ENCODE results near the gene RIOK3.

RIOK3 gene

GRCh38 chr18:23448291-23448690 lies 4.8 kb upstream of the RIOK3 start:
- ATAC-seq = no peak

GRCh38 chr18:23450022-23450421 lies 3.1 kb upstream of the RIOK3 start:
- TF ChIP-seq ZFP30 (CRISPR knock-in tag; IDR thresholded peaks at IDR 0.05) (no peak), PPARA (CRISPR knock-in tag; IDR thresholded peaks at IDR 0.05; ENCODE audit: borderline replicate concordance) (no peak), ZC3H10 (CRISPR knock-in tag; IDR thresholded peaks at IDR 0.05) (no peak), ESRRG (CRISPR knock-in tag; IDR thresholded peaks at IDR 0.05) (no peak)

More at GRCh38 chr18:23448291-23448690, 4.8 kb upstream of the RIOK3 start:
- TF ChIP-seq ZNF70 (CRISPR knock-in tag; IDR thresholded peaks at IDR 0.05) (no peak), ARNTL (CRISPR knock-in tag; IDR thresholded peaks at IDR 0.05; ENCODE audit: borderline replicate concordance, low read depth) (no peak)

DNA sequence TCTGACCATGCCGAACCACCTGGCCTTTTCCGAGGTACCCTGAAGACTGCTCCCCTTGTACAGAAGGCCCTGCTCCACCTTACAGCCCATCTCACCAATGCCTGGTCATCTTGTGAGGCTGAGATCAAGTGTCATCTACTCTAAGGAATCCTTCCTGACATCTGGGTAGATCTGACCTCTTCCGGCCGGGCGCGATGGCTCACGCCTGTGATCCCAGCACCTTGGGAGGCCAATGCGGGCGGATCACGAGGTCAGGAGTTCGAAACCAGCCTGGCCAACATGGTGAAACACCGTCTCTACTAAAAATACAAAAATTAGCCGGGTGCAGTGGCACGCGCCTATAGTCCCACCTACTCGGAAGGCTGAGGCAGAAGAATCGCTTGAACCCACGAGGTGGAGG lies 2.1 kb upstream of the RIOK3 start:
- ATAC-seq = no peak
- TF ChIP-seq ZNF70 (CRISPR knock-in tag; IDR thresholded peaks at IDR 0.05) (no peak), SNAI2 (CRISPR knock-in tag; IDR thresholded peaks at IDR 0.05) (no peak), TCF4 (CRISPR knock-in tag; IDR thresholded peaks at IDR 0.05; ENCODE audit: borderline replicate concordance) (no peak), CSRNP3 (CRISPR knock-in tag; IDR thresholded peaks at IDR 0.05) (no peak), ZFP30 (CRISPR knock-in tag; IDR thresholded peaks at IDR 0.05) (no peak), TSHZ2 (CRISPR knock-in tag; IDR thresholded peaks at IDR 0.05) (no peak), CREB5 (CRISPR knock-in tag; IDR thresholded peaks at IDR 0.05; ENCODE audit: low read depth) (no peak), ZNF8 (CRISPR knock-in tag; IDR thresholded peaks at IDR 0.05) (no peak), ZFP3 (CRISPR knock-in tag; IDR thresholded peaks at IDR 0.05) (no peak), ARNTL (CRISPR knock-in tag; IDR thresholded peaks at IDR 0.05; ENCODE audit: borderline replicate concordance, low read depth) (no peak), ISL1 (CRISPR knock-in tag; IDR thresholded peaks at IDR 0.05) (no peak), ZC3H10 (CRISPR knock-in tag; IDR thresholded peaks at IDR 0.05) (no peak), PPARA (CRISPR knock-in tag; IDR thresholded peaks at IDR 0.05; ENCODE audit: borderline replicate concordance) (no peak), GLIS3 (CRISPR knock-in tag; IDR thresholded peaks at IDR 0.05) (no peak), ESRRG (CRISPR knock-in tag; IDR thresholded peaks at IDR 0.05) (no peak), ZNF565 (CRISPR knock-in tag; conservative IDR thresholded peaks at IDR 0.05; ENCODE audit: low read depth) (no peak), TOX (CRISPR knock-in tag; IDR thresholded peaks at IDR 0.05; ENCODE audit: borderline replicate concordance) (no peak)
- TF ChIP-seq, protein P1, sequence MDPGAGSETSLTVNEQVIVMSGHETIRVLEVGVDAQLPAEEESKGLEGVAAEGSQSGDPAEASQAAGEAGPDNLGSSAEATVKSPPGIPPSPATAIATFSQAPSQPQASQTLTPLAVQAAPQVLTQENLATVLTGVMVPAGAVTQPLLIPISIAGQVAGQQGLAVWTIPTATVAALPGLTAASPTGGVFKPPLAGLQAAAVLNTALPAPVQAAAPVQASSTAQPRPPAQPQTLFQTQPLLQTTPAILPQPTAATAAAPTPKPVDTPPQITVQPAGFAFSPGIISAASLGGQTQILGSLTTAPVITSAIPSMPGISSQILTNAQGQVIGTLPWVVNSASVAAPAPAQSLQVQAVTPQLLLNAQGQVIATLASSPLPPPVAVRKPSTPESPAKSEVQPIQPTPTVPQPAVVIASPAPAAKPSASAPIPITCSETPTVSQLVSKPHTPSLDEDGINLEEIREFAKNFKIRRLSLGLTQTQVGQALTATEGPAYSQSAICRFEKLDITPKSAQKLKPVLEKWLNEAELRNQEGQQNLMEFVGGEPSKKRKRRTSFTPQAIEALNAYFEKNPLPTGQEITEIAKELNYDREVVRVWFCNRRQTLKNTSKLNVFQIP (CRISPR knock-in tag; IDR thresholded peaks at IDR 0.05; ENCODE audit: borderline replicate concordance, low read depth) = no peak
- TF ChIP-seq, protein P2, sequence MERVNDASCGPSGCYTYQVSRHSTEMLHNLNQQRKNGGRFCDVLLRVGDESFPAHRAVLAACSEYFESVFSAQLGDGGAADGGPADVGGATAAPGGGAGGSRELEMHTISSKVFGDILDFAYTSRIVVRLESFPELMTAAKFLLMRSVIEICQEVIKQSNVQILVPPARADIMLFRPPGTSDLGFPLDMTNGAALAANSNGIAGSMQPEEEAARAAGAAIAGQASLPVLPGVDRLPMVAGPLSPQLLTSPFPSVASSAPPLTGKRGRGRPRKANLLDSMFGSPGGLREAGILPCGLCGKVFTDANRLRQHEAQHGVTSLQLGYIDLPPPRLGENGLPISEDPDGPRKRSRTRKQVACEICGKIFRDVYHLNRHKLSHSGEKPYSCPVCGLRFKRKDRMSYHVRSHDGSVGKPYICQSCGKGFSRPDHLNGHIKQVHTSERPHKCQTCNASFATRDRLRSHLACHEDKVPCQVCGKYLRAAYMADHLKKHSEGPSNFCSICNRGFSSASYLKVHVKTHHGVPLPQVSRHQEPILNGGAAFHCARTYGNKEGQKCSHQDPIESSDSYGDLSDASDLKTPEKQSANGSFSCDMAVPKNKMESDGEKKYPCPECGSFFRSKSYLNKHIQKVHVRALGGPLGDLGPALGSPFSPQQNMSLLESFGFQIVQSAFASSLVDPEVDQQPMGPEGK (CRISPR knock-in tag; IDR thresholded peaks at IDR 0.05; ENCODE audit: borderline replicate concordance) = no peak

More at GRCh38 chr18:23450022-23450421, 3.1 kb upstream of the RIOK3 start:
- no peak for ATAC-seq

DNA sequence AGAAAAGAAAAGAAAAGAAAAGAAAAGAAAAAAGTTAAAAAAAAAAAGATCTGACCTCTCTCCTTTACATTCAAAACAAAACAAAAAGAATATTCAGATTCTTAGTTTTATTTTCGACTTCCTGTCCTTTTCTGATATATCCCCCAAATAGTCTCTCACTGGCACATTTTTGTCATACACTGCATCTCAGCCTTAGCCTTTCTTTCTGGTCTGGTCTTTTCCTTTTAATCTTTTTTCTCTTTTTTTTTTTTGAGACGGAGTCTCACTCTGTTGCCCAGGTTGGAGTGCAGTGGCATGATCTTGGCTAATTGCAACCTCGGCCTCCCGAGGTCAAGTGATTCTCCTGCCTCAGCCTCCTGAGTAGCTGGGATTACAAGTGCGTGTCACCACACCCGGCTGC lies 1.6 kb upstream of the RIOK3 start:
- TF ChIP-seq ZFP3 (CRISPR knock-in tag; IDR thresholded peaks at IDR 0.05) (no peak), ZNF565 (CRISPR knock-in tag; conservative IDR thresholded peaks at IDR 0.05; ENCODE audit: low read depth) (no peak), ISL1 (CRISPR knock-in tag; IDR thresholded peaks at IDR 0.05) (no peak)
- ATAC-seq = no peak
